GM12874 (cell line): ENCODE results near the gene USP31.

ENCODE experiments used
- CTCF ChIP-seq: IDR thresholded peaks from 2 replicates; pipeline ENCODE4 v1.5.1; 2011; ENCODE audit warnings: low read depth, mild to moderate bottlenecking, control low read depth, low read length, moderate library complexity; ENCODE audit not compliant: insufficient read depth

The USP31 gene

DNA sequence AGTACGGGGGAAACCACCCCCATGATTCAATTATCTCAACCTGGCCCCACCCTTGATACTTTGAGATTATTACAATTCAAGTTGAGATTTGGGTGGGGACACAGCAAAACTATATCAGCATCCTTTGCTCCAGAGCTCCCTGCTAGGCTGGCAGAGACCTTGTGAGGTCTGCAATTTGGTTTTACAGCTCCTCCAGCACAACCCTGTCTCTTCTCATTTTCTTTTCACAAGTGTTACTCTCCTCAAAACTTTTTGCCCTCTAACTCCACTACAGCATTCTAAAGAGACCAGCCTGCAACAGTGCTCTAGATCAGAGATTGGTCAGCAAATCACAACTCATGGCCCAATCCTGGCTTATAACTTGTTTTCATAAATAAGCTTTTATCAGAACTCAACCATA, 114.0 kb downstream of the USP31 start:
- TF ChIP-seq CTCF, result no peak

GRCh38 chr16:23031508-23032098, 117.6 kb downstream of the USP31 start:
- no peak for TF ChIP-seq CTCF

DNA sequence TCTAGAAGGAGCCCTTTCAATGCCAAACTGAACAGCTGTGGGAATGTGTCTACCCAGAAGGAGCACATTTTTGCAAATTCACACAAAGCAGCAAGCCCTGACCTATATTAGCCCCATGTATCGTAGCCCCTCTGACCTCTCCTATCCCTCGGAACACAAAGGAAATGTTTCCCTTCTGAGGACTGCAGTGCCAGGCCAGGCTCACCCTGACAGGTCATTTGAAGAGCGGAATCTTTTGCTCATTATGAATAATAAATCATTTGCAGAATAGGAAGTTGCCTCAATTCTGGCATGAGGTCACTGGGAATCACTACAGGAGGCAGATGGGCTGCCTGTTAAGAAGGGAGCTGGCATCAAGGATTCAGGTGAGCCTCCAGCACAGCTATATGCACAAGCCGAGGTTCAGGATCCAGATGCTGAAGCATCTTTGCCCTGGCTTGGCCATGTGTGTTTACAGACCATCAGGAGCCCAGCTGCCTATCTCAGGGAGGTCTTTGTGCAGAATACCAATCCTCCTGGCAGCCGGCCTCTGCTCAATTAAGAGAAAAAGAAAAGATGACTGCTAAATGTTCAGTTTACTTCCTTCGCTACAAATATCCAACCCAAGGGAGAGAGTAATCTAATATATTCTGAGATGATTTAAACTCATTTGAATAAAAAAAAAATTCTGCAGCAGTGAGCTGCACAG, 119.4 kb downstream of the USP31 start:
- TF ChIP-seq CTCF, result no peak

GRCh38 chr16:23027386-23027785, 121.9 kb downstream of the USP31 start:
- no peak for TF ChIP-seq CTCF

DNA sequence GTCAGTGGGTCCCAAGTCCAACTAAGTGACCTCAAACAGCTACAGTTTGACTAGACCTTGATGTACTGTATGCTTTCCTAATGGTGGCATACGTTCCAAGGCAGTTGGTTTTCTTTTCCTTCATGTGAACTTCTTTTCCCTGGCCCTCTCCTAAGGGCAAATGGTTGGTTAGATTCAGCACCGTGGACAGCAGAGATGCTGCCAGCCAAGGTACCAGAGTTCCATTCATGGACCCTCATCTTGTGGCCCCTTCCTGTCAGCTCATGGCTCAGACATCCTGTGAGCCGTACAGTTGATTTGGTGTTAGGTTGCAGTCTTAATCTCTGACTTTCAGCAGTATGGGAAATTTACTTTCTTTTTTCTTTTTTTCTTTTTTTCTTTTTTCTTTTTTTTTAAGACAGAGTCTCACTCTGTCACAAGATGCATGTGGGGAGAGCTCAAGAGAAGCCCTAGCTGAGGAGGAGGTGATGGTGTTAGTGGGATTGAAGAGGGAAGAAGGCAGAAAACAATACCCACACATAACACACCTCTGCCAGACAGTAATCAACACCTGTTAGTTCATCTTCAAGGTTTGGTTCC, 122.4 kb downstream of the USP31 start:
- TF ChIP-seq CTCF, result no peak

DNA sequence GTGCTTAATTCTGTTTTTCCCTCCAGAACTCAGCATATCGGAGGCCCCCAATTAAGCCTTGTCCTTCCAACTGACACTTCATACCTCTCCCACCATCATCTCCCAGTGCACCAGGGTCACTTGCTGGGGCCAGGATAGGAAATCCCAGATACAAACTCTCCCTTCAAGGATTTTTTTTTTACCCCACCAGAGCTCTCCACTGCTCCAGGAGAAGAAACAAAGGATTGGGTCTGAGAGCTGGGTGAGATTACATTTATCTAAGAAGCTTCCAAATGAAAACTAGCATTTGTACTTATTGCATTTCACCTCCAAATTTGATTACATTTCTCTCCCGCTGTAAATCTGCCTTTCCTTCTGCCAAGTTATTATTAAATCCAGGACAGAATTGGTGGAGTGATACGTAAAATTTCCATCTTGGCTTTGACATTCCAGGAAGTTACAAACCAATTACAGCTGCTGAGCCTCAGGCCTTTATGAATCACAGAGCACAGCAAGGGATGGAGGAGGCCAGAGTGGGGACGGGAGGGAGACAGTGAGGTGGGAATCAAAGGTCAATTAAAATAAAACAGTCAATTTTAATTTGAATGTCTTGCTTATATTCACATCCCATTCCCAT, 123.5 kb downstream of the USP31 start:
- TF ChIP-seq CTCF, result no peak

DNA sequence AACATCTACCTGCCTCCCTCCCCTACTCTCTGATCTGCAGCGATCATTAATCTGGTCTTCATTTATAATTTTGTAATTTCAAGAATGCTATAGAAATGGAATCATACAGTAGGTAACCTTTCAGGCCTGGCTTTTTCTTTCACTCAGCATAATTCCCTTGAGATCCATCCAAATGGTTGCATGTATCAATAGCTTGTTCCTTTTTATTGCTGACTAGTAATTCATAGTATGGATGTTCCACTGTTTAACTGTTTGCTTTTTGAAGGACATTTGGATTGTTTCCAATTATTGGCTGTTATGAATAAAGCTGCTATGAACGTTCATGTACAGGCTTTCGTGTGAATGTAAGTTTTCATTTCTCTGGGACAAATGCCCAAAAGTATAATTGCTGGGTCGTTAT, 125.2 kb downstream of the USP31 start:
- no peak for TF ChIP-seq CTCF
